HG03045 (cell line): Measurements from ENCODE around the gene NTN1.

ENCODE experiments used
- ATAC-seq: cut with Tn5 transposase; IDR thresholded peaks from one replicate; pipeline ENCODE4 v1.9.1; 2021; ENCODE audit warnings: mild to moderate bottlenecking, moderate library complexity; ENCODE audit not compliant: unreplicated experiment

Gene NTN1

DNA sequence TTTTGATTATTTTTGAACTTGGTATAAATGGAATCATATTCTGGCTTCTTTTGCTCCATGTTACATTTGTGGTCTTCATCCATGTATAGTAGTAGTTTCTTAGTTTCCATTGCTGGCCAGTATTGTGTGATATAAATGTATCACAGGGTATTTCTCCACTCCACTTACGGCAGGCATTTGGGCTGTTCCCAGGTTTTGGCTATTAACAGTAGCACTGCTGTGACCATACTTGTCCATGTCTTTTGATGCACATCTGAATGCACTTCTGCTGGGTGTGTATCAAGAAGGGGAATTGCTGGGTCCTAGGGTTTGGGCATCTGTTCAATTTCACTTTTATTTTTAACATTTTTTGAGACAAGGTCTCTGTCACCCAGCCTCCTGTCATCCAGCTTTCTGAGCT is 13.9 kb downstream of the NTN1 start:
- no peak for ATAC-seq

DNA sequence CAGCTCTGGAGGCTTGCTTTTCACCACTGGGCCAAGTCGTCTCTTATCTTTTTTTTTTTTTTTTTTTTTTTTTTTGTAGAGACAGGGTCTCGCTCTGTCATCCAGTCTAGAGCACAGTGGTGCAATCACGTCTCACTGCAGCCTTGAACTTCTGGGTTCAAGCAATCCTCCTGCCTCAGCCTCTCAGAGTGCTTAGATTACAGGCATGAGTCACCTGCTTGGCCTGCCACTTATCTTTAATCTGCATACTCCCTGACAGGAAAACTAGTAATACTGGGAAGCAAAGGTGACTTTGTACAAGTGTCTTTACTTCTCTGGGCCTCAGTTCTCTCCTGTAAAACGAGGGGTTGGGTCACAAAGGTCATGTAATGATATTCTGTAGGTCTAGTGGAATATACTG is 15.0 kb downstream of the NTN1 start:
- ATAC-seq: no peak

GRCh38 chr17:9037736-9038135 is 16.4 kb downstream of the NTN1 start:
- ATAC-seq: no peak

DNA sequence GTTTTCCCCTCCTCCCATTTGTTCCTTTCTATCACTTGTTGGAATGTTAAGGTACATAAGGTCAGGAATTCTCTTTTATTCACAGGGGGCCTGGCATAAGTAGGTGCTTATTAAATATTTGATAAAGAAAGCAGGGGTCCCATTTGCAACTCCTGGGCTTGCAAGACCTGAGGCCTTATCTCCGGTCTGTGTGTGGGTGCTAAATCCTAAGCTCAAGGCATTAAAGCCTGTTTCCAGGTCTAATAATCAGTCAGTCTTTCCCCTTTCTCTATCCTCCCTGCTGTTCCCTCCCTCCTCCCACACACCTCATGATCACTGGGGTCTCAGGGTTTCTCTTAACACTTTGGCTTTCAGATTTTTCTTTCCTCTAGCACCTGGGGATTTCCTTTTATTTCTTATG is 17.1 kb downstream of the NTN1 start:
- no peak for ATAC-seq

- ATAC-seq: no peak
These were observed 23.6 kb downstream of the NTN1 start for GRCh38 chr17:9044772-9045463.

DNA sequence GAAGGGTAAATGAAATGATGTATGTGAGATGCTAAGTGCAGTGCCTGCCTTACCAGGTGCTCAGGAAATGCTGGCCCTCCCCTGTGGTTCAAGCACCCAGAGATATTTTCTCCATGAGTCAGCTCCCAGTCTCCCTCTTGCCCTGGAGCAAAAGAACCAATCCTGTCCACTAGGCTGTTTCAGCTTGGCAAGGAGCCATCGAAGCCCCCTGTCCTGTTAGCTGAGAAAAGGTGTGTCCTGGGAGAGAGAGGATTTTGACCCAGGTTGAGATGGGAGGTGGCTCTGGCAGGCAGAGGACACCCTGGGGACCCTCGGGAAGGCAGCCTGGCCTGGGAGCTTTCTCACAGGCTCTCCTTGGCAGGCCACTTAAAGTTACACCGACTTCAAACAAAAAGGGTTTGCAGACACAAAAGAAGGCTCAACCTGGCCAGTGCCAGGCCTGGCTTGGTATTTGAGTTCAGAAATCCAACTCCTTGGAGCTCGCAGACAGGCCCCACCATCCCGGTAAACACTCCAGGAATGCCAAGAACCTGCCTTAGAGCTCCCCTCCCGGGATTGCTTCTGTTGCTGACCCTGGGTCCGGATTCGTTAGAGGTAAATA is 29.6 kb downstream of the NTN1 start:
- no peak for ATAC-seq

DNA sequence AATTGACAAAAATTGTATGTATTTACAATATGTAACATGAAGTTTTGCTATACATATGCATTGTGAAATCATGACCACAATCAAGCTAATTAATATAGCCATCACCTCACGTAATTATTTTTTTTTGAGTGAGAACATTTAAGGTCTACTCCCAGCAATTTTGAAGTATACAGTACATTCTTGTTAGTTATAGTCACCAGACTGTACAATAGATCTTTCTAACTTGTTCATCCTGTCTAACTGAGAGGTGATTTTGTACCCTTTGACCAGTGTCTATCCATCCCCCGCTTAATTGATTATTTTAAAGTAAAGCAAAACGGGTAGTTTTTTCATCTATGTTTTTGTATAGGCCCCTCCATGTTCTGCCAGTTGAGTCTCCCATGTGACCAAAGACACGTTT is 30.3 kb downstream of the NTN1 start:
- no peak for ATAC-seq

DNA sequence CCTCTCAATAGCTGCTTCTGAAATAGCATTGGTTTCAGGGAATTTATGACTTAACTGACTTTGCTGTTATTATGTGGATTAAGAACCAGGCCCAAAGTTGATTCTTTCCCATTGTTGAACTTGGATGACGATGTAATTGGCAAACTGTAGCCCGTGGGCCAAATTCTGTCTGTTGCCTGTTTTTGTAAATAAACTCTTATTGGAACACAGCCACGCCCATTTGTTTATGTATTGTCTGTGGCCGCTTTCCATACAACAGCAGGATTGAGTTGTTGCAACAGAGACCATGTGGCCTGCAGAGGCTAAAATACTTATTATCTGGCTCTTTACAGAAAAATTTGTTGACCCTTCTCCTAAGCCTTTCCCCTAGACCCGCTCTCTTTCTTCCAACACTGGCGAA is 31.6 kb downstream of the NTN1 start:
- no peak for ATAC-seq

- ATAC-seq: no peak
These were observed 32.1 kb downstream of the NTN1 start for GRCh38 chr17:9053406-9053805.

DNA sequence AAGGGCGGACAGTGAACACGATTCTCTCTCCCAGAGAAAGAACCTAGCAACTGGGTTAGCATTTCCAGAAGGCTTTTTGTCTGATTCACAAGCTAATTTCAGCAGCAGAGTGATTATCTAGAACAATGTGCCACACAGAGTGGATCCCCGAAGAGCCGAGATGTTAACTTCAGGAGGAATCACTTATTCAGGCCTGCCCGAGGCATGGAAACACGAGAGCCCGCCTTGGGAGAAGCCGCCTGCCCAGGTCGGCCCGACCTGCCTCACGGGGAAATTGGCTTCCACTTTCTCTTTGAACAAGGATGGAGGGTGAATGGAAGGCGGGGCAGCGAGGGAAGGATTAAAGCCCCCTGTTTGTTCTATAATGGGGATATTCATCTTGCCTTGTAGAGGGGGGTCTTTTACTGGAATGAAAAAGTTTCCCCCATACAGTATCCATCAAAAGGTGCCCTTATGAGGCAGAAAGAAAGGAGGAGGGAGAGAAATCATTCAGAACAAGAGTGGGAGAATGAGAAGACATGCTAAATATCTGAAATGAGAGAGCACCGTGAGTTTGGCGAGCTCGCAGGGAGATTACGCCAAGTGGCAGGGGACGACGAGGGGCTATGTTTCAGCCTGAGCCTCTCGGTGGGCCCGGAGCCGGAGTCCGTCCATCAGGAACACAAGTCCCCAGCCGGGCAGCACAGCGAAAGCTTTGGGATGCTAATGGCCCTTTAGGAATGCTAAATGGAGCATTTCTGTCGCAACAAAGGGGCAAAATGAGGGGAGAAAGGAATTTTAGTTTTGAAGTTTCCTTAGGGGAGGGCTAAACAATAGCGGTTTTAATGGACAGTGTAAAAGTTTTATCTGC is 33.0 kb downstream of the NTN1 start:
- no peak for ATAC-seq

DNA sequence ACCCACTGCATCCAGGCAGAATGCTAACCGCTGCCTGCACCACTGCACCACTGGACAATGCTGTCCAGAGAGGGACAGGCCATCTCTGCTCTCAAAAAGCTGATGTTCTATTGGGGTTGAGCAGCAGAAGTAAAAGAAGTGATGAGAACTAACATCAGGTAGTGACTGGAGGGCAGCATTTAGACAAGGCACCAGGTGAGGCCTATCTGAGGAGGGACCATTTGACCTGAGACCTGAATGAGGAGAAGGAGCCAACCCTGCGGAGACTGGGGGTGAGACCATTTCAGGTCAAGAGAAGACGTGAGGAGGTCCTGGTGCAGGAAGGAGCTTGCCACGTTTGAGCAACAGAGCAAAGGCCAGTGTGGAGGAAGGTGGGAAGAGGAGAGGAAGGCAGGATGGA is 34.0 kb downstream of the NTN1 start:
- no peak for ATAC-seq

GRCh38 chr17:9056566-9056965 is 35.3 kb downstream of the NTN1 start:
- ATAC-seq: no peak

- ATAC-seq: no peak
These were observed 36.0 kb downstream of the NTN1 start for GRCh38 chr17:9057310-9057709.

DNA sequence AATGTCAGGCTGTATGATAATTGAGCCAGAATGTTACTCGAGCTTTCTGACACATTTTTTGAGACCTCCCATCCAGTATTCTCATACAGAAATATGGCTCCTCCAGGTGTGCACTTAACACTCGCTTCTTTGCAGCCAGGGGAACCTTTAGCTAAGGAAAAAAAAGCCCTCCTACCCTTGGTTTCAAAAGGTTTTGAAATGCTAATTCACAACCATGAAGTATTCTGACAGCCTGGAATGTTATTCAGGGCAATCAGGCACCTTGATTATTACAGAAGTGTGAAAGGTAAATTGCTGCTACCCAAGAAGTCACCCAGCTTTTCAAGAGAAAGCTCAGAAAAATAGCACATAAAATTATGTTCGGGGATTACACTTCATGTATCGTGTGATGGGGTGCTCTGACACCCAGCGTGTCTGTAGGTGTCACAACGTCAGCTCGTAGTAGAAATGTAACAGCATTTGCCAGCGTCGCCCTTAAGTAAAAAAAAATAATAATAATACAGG is 41.1 kb downstream of the NTN1 start:
- no peak for ATAC-seq

DNA sequence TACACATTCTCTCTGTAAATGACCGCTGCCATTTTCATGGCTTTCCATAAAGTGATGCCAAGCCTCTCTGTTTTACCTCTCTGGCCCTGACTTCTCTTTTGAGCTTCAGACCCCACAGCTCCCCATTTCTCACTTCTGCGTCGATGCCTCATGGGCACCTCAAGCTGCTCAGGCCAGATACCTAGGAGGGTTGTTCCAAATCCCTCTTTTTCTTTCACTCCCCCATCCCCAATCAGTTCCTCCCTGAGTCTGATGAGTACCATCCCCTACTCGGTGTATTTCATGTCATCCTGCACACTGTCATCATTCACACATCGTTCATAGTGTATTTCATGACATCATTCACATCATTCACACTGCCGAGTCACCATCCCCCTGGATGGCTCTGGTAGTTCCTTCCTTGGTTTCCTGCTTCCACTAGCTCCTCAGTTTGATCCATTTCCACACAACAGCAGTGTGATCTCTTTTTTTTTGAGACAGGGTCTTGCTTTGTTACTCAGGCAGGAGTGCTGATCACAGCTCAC is 43.1 kb downstream of the NTN1 start:
- ATAC-seq: no peak

- ATAC-seq: no peak
These were observed 49.7 kb downstream of the NTN1 start for GRCh38 chr17:9071016-9071415.

DNA sequence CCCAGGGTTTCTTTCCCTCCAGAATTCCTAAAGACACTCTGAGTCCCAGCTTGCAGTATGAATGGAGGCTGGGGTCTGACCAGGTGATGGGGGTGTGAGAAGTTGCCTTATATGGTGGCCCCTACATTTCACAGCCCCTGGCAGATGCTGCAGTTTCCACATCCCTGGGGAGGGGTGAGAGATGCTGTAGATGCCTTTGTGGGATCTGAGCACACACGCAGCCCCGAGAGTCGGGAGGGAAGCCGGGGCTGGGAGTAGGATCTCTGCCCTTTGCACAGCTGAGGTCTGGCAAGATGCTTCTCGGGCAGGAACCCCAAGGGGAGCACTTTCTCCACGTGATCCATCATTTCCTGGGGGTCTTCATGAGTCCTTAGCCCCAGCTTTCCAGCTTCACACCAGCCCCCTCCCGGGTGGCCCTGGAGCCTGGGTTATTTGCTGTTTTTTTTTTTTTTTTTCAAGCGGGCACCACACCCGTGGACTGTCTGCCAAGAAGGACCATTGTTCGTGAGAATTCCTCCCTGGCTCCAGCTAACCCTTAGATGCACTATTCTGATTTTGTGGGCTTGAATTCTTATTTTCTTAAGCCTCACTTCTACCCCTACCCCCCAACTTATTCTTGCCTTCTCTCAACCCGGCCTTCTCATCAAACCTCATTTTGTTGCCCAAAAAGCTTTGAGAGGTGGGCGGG is 50.6 kb downstream of the NTN1 start:
- no peak for ATAC-seq

GRCh38 chr17:9072696-9073339 is 51.5 kb downstream of the NTN1 start:
- ATAC-seq: no peak

DNA sequence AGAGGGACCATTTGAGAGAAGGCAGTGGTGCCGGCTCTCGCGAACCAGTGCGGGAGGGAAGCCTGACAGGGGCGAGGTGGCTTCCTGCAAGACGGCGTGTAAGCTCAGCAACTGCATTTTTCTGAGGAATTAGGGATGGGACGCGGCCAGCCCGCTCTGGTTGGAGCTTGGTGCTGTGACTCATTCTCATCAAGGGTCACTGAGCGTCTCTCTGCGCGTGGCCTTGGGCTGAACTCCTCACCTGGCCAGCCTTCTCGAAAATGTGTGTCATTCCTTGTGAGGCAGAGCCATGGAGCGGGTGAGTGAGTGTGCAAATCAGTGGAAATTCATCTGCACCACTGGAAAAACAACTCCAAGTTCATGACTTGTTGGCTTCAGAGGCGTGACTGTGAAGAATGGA is 52.8 kb downstream of the NTN1 start:
- no peak for ATAC-seq

- no peak for ATAC-seq
These were observed 58.3 kb downstream of the NTN1 start for GRCh38 chr17:9079461-9080103.
